NCI-H526 treated with DMSO at 0.1 percent for 48 hours (cell line): Measurements from ENCODE around the gene FAM171A1.
"Not testable (repeated sequence)": the region's sequence is repeated elsewhere in the genome, so short reads cannot be mapped to it uniquely, and the experiment has no call there.

Source experiments
- DNase-seq: peaks from one replicate; lab custom pipeline; 2025; lab: John Stamatoyannopoulos, UW

The FAM171A1 gene

DNA sequence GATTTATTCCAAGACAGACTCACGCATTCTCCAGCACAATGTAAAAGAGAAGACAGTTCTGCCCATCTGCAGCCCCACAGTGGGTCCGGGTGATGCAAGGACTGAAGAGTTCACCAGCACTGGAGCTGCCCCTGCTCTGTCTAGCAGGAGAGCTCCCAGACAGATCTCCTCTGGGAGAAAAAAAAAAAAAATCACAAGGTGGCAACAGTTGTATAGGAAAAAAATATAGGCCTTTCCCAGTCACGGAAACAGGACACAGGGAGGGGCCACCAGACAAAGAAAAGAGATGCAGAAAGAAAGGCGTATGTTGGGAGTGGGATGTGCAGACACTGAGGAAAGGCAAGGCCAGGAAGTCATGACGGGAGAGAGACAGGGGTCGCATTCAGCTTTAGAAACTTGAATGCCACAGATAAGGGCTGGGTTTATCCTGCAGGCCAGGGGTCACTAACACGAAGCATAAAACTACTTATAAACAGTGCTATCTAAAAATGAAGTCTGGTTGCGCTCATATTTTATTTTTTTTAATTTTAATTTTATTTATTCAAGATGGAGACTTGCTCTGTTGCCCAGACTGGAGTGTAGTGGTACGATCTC is 54.1 kb downstream of the FAM171A1 start:
- no peak for DNase-seq

DNA sequence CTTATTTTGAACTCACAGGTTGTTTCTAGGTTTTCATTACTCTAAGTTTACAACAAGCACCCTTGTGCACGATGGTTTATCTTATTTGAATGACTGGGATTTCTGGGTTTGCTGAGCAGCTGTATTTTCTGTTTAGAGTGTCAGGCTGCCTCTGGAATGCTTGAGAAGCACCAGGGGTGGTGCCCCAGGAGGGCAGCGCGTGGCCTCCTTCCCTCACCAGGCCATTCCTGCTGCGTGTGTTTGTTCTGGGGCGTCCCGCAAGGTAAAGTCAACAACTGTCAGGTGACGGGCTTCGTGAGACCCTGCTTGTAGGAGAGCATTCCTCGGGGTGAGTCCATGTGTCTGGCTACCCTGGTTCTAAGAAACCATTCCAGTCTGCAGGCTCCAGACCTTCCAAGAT is 54.9 kb downstream of the FAM171A1 start:
- DNase-seq: no peak

DNA sequence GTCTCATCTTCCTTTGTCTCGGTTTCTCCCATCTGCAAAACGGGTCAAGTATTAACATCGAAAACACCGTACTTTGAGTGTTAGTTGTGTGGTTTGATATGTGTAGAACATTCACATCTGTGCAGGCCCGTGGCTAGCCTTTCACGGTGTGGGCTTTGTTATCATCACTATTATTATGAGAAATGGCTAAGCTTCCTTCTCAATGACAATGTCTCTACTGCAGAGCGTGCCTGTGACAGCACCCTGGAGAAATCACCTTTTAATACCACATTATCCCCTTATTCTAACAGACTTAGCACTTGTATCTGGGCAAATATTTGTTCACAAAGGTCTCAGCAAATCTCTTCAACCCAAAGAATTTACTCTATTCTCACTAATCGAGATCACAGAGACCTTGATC is 55.8 kb downstream of the FAM171A1 start:
- DNase-seq: no peak

DNA sequence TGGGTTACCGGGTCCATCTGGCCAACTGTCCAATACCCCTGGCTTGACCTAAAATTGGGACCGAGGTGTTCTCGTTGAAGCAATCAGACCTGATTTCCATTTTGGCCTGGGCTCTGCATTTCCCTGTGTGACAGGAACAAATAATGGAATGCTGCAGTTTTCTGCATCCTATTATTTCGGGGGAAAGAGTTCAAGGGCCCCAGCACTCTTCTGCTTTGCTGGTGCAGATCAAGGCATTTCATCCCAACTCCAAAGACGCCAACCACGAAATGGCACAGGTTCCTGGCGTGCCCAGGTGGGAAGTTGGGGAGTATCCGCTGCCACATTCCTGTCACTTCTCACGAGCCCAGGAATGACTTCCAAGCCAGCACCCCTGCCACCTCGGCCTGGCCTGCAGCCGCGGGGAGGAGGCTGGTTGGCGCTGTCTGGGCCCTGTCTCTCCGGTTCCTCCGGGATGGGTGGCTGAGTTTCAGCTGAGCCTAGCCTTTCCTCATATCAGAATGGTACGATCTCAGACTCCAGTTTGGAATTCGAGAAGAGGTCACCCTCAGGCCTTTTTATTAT is 56.5 kb downstream of the FAM171A1 start:
- DNase-seq: no peak

DNA sequence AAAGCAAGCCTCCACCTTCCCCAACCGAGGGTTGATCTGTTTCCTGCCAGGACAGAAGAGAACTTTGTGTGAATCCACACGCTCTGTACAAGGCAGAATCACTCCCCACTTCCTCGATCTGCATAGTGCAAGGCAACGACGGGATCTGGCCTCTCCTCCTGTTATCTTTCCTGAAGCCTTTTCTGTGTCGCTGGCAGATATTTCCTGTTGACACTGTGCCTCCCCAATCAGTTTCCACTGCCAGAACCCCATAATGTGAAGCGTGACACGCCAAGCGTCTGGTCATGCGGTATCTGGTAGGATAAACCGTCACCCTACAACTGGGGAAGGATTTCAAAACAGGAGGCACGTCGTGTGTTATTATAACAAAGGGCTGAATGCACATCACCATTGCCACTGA is 57.2 kb downstream of the FAM171A1 start:
- no peak for DNase-seq

DNA sequence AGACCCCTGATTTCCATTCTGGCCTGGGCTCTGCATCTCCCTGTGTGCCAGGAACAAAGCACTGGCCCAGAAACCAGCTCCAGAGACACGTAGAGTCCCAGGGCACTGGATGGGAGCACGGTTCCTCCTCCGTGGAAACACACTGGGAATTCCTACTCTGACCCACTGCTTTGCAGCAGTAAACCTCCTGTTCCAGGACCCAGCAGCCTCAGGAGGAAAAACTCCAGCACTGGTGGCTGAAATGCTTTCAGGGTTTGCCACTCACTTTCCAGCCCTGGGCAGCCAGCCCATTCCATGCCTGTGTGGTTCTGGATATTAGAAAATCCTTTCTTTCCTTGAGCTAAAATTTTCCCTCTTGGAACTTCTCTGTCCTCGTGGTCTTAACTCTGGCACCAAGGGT is 58.0 kb downstream of the FAM171A1 start:
- DNase-seq: no peak

DNA sequence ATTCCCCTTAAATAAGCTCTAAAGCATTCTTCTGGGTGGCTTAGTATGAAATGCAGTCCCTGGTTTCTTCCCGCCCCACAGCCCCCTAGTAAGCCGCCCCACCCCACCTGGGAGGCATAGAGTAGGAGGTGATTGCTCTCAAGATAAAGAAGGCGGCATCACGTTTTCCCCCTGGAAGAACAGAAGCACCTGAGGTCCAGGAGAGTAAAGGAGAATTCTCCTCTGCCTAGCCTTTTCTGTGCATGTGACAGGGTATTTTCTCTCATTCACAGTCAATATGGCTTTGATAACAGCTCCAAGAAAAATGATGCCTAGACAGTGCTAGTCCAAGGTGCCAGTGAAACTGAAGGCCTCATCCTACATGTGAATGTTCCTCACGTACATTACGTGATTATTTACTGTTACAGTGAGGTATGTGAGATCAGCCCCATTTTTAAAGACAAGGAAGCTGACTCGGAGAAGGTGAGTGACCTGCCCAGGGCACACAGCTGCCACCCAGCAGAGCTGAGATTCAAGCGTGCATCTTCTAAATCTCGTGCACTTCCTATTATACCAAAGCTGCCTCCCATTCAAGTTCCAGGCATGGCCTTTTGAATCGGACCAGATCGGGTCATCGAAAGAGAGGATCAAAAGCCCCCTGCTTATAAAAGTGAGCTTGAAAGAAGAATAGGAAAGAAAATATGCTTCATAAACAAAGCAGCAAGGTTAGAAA is 59.4 kb downstream of the FAM171A1 start:
- DNase-seq: no peak

DNA sequence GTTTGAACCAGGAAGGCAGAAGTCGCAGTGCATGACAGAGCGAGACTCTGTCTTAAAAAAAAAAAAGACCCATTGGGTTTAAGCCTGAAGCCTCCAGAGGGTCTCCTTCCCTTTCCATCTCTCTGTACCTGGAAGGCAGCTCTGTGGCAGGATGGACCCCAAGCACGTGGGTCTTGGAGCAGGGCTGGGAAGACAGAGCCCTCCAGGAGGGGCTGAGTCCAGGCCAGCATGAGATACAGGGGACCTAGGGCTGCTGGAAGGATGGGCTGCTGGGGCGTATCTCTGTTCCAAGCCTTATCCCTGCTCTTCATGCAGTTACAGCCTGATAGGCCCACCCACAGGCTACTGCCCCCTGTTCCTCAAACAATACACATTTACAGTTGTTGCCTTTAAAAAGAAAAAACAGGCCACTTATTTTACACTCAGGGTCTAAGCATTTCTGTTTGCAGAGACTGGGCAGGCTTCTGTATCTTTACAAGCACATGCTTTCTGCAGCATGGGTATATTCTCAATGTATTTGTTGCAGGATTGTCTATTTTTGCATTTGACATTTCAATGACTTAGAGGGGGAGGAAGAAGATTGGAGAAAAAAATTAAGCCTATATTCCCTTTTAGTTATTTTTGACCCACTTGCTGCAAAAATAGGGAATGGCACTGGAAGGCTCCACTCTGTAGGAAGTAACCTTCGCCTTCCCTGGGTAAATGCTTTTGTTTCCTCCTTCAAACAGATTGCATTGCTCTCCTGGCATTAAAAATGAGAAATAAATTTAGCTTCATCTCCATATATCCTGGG is 60.1 kb downstream of the FAM171A1 start:
- no peak for DNase-seq

DNA sequence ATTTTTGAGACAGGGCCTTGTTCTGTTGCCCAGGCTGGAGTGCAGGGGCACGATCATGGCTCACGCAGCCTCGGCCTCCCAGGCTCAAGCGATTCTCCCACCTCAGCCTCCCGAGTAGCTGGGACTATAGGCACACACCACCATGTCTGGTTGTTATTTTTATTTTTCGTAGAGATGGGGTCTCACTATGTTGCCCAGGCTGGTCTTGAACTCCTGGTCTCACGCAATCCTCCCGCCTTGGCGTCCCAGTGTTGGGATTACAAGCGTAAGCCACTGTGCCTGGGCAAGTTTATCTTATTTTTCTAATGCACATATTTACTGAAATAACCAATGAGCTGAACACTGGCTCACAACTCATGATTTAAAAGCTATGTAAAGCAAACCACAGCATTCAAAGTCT is 61.9 kb downstream of the FAM171A1 start:
- no peak for DNase-seq

DNA sequence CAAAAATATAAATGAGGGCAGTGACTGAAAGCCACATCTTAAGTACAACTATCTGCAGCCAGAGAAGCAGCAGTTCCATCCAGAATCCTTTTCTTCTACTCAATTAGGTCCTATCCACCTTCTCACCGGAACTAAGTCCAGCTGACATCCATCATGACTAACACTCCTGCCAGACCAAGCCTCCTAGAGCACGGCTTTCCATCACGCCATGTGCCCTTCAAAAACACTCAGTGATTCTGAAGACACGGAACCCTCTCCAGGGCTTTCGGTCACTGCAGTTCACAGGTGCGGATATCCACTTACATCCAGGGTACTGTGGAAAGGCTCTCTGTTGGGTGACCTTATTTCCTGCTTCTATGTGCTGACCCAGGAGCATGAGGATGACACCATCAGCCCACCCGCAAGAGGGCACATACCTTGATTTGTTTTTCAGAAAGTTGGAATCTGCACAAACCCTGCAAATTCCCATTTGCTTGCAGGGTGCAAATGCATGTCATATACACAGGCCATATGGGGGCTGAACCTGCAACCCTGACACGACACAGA is 64.3 kb downstream of the FAM171A1 start:
- DNase-seq: no peak

DNA sequence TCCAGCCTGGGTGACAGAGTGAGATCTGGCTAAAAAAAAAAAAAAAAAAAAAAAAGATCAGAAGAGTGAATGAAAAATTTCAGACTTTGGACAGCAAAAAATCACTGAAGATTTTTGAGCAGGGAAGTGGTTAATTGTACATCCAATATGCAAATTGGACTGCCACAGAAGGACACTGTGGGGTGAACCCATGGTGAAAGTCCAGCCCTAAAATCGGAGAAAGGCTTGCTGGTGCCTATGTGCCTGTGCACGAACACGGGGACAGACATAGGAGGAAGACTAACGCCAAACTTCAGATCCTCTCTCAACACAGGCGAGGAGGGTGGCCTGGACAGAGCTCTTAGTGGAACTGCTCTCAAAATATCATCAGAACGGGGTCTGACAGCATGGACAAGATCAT is 65.5 kb downstream of the FAM171A1 start:
- no peak for DNase-seq

DNA sequence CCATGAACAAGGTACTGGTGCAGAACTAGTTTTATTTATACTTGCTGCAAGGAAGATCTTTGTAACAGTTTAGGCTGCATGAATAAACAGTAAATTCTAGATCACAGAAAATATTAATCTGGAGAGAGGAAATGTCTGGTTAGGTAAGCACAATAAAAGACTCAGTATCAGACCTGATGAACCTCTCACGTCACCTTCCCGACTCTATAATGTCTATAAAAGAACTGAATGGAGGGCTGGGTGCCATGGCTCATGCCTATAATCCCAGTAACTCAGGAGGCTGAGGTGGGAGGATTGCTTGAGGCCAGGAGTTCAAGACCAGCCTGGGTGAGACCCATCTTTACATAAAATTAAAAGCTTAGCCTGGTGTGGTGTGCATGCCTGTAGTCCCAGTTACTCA is 65.9 kb downstream of the FAM171A1 start:
- DNase-seq: no peak

DNA sequence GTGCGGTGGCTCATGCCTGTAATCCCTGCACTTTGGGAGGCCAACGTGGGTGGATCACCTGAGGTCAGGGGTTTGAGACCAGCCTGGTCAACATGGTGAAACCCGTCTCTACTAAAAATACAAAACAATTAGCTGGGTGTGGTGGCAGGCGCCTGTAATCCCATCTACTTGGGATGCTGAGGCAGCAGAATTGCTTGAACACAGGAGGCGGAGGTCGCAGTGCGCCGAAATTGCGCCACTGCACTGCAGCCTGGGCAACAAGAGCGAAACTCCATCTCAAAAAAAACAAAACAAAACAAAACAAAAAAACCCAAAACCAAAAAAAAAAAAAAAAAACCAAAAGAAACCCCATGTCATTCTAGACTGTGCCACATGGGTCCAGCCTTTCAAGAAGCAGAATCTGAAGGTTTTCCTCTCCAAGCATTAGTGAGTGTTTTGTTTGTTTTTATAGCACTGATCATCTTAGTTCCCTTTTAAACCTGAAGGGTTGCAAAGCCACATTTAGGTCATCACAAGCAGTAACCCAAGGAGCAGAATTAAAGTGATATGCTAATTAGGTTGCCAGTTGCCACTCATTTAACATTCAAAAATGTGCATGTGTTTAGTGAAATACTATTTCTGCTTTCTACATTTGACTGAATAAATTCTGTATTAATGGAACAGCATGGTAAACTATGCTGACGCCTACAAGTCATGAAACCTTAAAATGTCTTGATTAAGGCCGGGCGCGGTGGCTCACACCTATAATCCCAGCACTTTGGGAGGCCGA is 68.7 kb downstream of the FAM171A1 start:
- not testable (repeated sequence) for DNase-seq

DNA sequence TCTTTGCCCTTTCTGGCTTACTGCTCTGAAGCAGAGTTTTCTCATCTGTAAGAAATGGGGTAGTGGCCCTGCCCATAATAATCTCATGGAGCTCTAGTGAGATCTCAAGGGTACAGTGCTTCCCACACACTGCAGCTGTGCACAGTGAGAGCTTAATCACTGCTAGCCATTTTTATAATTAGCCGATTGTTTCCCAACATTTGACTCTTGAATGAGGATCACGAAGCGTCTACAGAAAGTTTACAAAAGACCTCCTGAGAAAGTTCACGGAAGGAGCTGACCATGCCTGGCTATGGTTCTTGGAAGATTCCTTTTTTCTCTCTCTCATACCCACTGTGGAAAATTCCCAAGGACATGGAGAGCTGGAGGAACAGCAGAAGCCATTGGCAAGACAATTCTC is 70.4 kb downstream of the FAM171A1 start:
- DNase-seq: no peak

DNA sequence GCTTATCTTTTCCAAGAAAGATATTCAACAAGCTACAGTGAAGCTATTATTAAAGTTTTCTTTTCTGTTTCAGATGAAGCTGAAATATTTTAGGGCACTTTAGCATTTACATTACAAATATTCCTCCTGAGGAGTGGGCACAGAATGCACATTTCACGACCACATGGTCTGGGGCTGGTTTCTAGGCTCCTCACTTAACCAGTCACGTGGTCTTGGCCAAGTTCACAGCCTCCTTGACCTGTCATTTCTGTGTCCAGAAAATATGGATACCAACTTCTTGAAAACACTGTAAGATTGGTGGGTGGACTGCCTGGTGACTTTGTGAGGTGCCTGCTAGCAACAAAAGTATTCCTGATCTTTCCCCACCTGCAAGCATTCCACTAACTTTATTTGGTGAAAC is 70.9 kb downstream of the FAM171A1 start:
- DNase-seq: no peak

DNA sequence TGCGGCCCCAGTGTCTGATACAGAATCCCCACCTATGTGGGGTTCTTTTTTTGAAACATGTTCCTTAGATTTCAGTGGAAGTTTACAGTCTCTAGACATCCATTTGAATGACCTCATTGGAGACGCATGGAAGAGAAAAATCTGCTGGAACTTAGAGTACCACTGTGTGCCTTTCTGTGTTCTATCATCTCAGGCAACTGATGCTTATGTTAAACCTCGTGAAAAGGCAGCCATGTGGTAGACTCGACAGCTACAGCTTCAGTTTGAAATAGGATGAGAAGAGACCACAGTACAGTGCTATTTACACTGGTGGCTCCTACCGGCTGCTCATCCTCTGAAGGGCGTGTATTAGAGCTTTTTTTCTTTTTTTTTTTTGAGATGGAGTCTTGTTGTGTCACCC is 74.4 kb downstream of the FAM171A1 start:
- no peak for DNase-seq

DNA sequence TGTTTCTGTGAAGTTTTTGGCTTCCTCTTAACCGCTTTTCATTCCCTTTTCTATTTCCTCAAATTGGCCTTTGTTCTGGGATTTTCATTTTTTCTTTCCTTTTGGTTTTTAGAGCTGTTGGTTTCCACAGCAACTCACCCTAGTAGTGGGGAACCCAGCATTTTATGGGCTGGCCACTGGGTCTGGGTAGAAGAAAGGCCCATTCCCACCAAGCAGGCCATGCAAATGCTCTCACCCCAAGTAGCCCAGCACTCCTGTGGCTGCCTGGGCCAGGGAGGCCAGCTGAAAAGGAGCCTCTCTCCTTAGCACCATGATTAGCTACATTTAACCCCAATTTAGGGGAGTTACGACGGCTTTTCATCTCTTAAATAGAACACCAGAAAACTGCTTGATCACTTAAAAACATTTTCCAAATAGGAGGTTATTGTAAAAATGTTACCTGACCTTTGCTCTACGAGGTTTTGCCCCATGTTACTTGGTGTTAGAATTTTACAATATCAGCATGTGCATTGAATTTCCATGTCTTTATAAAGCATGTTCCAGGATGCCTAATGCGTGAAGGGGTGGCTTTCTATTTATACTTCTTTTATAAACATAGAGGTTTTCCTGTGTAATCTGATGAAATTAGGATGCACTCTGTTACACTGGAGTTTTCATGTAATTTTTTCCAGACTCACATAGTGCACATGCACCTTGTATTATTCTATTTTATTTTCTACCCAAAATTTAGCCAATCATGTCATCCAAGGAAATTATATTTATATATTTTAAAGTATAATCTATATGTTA is 75.4 kb downstream of the FAM171A1 start:
- no peak for DNase-seq

DNA sequence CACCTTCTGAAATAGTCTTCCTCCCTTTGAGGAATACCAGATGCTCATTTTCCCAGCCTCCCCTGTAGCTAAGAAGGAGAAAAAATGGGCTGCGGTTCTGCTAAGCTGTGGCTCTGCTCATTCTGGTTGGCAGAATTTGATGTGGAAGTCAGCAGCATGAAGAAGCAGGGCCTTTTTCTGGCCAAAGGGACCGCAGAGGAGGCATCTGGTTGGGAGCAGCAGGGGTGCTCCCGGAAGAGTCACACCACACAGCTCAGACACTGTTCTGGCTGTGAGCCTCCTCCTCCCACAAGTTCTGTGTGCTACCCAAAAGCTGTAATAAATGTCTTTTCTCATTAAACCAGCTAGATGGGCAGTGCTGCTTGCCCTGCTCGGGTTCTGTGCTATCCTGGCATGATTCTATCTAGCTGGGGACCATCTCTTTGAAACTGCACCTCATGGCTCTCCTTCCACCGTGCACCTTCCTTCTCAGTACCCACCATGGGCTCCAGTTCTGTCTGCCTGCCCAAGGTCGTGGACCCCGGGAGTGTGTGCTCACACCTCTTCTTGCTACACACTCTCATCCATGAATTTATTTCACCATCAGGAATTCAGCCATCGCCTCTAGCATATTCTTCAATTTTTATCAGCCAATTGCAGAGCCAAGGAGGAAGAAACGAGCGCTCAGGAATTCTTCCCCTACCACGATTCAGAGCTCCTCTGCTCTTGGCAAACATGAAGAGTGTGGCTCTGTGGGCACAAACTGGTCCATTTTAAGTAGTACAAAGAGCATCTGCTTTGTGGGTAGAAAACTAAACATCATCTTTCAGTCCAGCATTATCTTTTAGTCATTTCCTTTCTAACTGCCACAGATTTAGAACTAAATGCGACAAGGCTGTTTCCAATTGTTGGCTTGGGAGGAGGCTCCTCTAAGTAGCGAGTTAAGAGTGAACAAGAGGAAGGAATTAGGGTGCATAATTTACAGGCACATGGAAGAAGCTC is 76.9 kb downstream of the FAM171A1 start:
- no peak for DNase-seq

DNA sequence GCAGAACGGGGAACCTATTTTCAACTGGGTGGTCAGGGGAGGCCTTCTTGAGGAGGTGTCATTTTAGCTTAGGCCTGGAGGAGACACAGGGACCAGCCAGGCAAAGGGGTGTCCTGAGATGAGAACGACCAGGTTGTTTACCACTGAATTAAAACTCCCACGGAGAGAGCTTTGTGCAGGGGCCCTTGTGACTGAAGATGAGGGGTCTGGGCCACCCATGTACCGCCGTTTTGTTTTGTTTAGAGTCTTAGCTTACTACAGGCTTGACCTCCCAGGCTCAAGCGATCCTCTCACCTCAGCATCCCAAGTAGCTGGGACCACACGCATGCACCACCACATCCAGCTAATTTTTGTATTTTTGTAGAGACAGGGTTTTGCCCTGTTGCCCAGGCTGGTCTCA is 80.4 kb downstream of the FAM171A1 start:
- DNase-seq: no peak

DNA sequence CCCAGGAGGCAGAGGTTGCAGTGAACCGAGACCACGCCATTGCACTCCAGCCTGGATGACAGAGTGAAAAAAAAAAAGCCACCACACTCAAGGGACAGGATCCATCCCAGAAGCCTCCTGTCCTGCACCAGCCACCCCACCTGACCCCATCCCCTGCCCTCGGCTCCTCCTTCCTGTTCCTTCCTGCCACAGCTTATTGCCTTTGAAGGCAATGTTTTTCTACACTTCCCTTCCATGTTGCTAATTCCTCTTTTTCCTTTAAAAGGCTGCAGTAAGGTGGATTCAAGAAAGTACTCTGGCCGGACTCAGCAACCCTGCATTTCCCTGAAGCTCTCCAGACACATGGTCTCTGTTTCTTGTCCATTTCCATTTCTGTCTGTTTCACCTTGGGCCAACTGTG is 80.9 kb downstream of the FAM171A1 start:
- no peak for DNase-seq
